ENCODE data around the gene FHAD1.
"Not testable (repeated sequence)": the region's sequence is repeated elsewhere in the genome, so short reads cannot be mapped to it uniquely, and the experiment has no call there.

The FHAD1 gene

GRCh38 chr1:15350151-15350550, 103.1 kb downstream of the FHAD1 start:
- no peak for DNase-seq

- DNase-seq: no peak
These were observed 103.7 kb downstream of the FHAD1 start for GRCh38 chr1:15350551-15351200.

GRCh38 chr1:15351310-15351709, 104.3 kb downstream of the FHAD1 start:
- no peak for DNase-seq

GRCh38 chr1:15352128-15352957, 105.3 kb downstream of the FHAD1 start:
- DNase-seq: no peak

GRCh38 chr1:15353839-15354579, 107.0 kb downstream of the FHAD1 start:
- no peak for DNase-seq

- DNase-seq: no peak
These were observed 107.5 kb downstream of the FHAD1 start for GRCh38 chr1:15354580-15354965.

GRCh38 chr1:15355968-15356625, 109.1 kb downstream of the FHAD1 start:
- no peak for DNase-seq

GRCh38 chr1:15357612-15358207, 110.7 kb downstream of the FHAD1 start:
- no peak for DNase-seq

- no peak for DNase-seq
These were observed 111.6 kb downstream of the FHAD1 start for GRCh38 chr1:15358565-15359133.

GRCh38 chr1:15360700-15361099, 113.7 kb downstream of the FHAD1 start:
- no peak for DNase-seq

- DNase-seq: no peak
These were observed 115.2 kb downstream of the FHAD1 start for GRCh38 chr1:15362096-15362736.

GRCh38 chr1:15362737-15363128, 115.7 kb downstream of the FHAD1 start:
- no peak for DNase-seq

GRCh38 chr1:15364740-15365139, 117.7 kb downstream of the FHAD1 start:
- peak in 1 of 2 experiments; percentile 17 for DNase-seq

- DNase-seq: no peak
These were observed 121.9 kb downstream of the FHAD1 start for GRCh38 chr1:15368888-15369287.

- DNase-seq: no peak
These were observed 123.2 kb downstream of the FHAD1 start for GRCh38 chr1:15370268-15370667.

GRCh38 chr1:15370781-15371520, 123.9 kb downstream of the FHAD1 start:
- no peak for DNase-seq

GRCh38 chr1:15371610-15372545, 124.9 kb downstream of the FHAD1 start:
- DNase-seq: no peak

- DNase-seq: no peak
These were observed 131.7 kb downstream of the FHAD1 start for GRCh38 chr1:15378729-15379128.

GRCh38 chr1:15379151-15379550, 132.1 kb downstream of the FHAD1 start:
- DNase-seq: not testable (repeated sequence)

All from NCI-H526 (cell line).